Cardiac muscle cell (in vitro differentiated cells and primary cell): ENCODE measurements around the gene MCC. TPM values are rescaled to one million over a fixed set of nuclear protein-coding genes. Genes with fewer than 3 reads are reported as not detected.

Experiments
- DNase-seq, 2 donors: peaks; one replicate each; pipeline versions ENCODE4 v3.0.0 to v3.0.0-alpha.2; 2010 to 2017; ENCODE audit warnings: low read depth in 1 of 2, low spot score in 1 of 2
- H3K27ac ChIP-seq: fragments of 200-600 bp; sonication (generic); 2 replicates; pipeline ENCODE4 v1.5.1; 2016
- H3K27me3 ChIP-seq: fragments of 200-600 bp; sonication (generic); 2 replicates; pipeline ENCODE4 v1.6.0; 2016; ENCODE audit warnings: control low read depth
- H3K36me3 ChIP-seq: fragments of 200-600 bp; sonication (generic); 2 replicates; pipeline ENCODE4 v1.5.1; 2016; ENCODE audit warnings: control low read depth
- H3K4me1 ChIP-seq: fragments of 200-600 bp; sonication (generic); 2 replicates; pipeline ENCODE4 v1.8.1; 2017; ENCODE audit warnings: low read depth, mild to moderate bottlenecking, mixed run types
- H3K4me3 ChIP-seq: fragments of 200-600 bp; sonication (generic); 2 replicates; pipeline ENCODE4 v1.5.1; 2016; ENCODE audit warnings: mild to moderate bottlenecking
- H3K9me3 ChIP-seq: fragments of 200-600 bp; sonication (generic); 2 replicates; pipeline ENCODE4 v1.5.1; 2017; ENCODE audit warnings: low read depth, mild to moderate bottlenecking, control low read depth
- CTCF ChIP-seq: IDR thresholded peaks from 2 replicates; pipeline ENCODE4 v1.5.1; 2012; ENCODE audit warnings: low read depth, mild to moderate bottlenecking, low read length
- polyA plus RNA-seq: library from polyadenylated mRNA; unstranded; fragments of >200 nt; fragmentation: Nextera tagmentation; extraction: Ambion mirVana; gene quantifications from 2 replicates; pipeline ENCODE4 v1.2.1, GENCODE V29; 2016
- total RNA-seq: library from RNA; depleted of rRNA; stranded (reverse); fragments of >200 nt; gene quantifications from 2 replicates; pipeline ENCODE4 v1.2.3, GENCODE V29; 2016

Gene MCC
- total and polyA plus RNA-seq, 2 experiments from 2014 or later: 37.8 to 137 TPM

- no peaks in the 10 kb centered on the region for H3K9me3 ChIP-seq
- H3K27ac ChIP-seq: no peak overlapping the region
- peaks cover 21% of the 10 kb centered on the region for H3K4me1 ChIP-seq
- no peak for TF ChIP-seq CTCF
- no peak for DNase-seq
- no peaks in the 10 kb centered on the region for H3K36me3 ChIP-seq
- no peaks in the 10 kb centered on the region for H3K27me3 ChIP-seq
- peak overlapping the region; percentile 88 for H3K4me3 ChIP-seq
Measured at GRCh38 chr5:112978836-112979235, 509.4 kb downstream of the MCC start.

- Histone ChIP-seq H3K27ac (peak overlapping the region; percentile 90), H3K4me1 (peaks cover 19% of the 10 kb centered on the region), H3K9me3 (no peaks in the 10 kb centered on the region), H3K27me3 (no peaks in the 10 kb centered on the region), H3K4me3 (peak overlapping the region; percentile 88), H3K36me3 (no peaks in the 10 kb centered on the region)
- DNase-seq: no peak
- TF ChIP-seq CTCF: no peak
Measured at GRCh38 chr5:112977440-112977861, 510.8 kb downstream of the MCC start.

GRCh38 chr5:112976432-112977309, 511.6 kb downstream of the MCC start, which contains the start of gene DCP2:
TSS of gene DCP2 (plus strand) at chr5:112976798. CDS start at chr5:112976934, 136 bp downstream.
- Histone ChIP-seq H3K36me3 (no peaks in the 10 kb centered on the region), H3K9me3 (no peaks in the 10 kb centered on the region), H3K27me3 (no peaks in the 10 kb centered on the region), H3K4me1 (peaks cover 19% of the 10 kb centered on the region), H3K4me3 (peak within 1 kb of the TSS; percentile 88), H3K27ac (peak within 1 kb of the TSS; percentile 90)
- TF ChIP-seq CTCF: no peak
- DNase-seq: peak; percentile 99

GRCh38 chr5:112975721-112976431, 512.4 kb downstream of the MCC start:
- DNase-seq: no peak
- no peaks in the 10 kb centered on the region for H3K27me3 ChIP-seq
- H3K36me3 ChIP-seq: no peaks in the 10 kb centered on the region
- peaks cover 19% of the 10 kb centered on the region for H3K4me1 ChIP-seq
- no peaks in the 10 kb centered on the region for H3K9me3 ChIP-seq
- no peak for TF ChIP-seq CTCF
- peak overlapping the region; percentile 88 for H3K4me3 ChIP-seq
- peak overlapping the region; percentile 80 for H3K27ac ChIP-seq

- Histone ChIP-seq H3K9me3 (no peaks in the 10 kb centered on the region), H3K4me3 (no peak overlapping the region), H3K27ac (no peak overlapping the region), H3K27me3 (no peaks in the 10 kb centered on the region), H3K4me1 (peaks cover 17% of the 10 kb centered on the region), H3K36me3 (no peaks in the 10 kb centered on the region)
- no peak for TF ChIP-seq CTCF
- peak in 1 of 2 donors; percentile 72 for DNase-seq
Measured at GRCh38 chr5:112974901-112975300, 513.4 kb downstream of the MCC start.
